NCI-H146 (cell line): ENCODE data around the gene LILRA2.
"Not testable (repeated sequence)": the region's sequence is repeated elsewhere in the genome, so short reads cannot be mapped to it uniquely, and the experiment has no call there.

Experiments used
- DNase-seq: peaks from one replicate; lab custom pipeline; 2025; lab: John Stamatoyannopoulos, UW

Gene LILRA2

GRCh38 chr19:54609356-54609791 is 35.8 kb downstream of the LILRA2 start:
- no peak for DNase-seq

GRCh38 chr19:54612428-54612827 is 38.8 kb downstream of the LILRA2 start:
- no peak for DNase-seq

GRCh38 chr19:54614726-54615125 is 41.1 kb downstream of the LILRA2 start:
- DNase-seq: no peak

GRCh38 chr19:54616057-54616456 is 42.5 kb downstream of the LILRA2 start:
- DNase-seq: no peak

- DNase-seq: no peak
Observed at GRCh38 chr19:54616821-54617560, 43.4 kb downstream of the LILRA2 start.

GRCh38 chr19:54620464-54620863 is 46.9 kb downstream of the LILRA2 start:
- DNase-seq: no peak

GRCh38 chr19:54622431-54622830 is 48.8 kb downstream of the LILRA2 start:
- DNase-seq: no peak

GRCh38 chr19:54624234-54624633 is 50.6 kb downstream of the LILRA2 start:
- not testable (repeated sequence) for DNase-seq

- not testable (repeated sequence) for DNase-seq
Observed at GRCh38 chr19:54624934-54625730, 51.5 kb downstream of the LILRA2 start.

- DNase-seq: no peak
Observed at GRCh38 chr19:54626757-54627156, 53.2 kb downstream of the LILRA2 start.

GRCh38 chr19:54627912-54628311 is 54.3 kb downstream of the LILRA2 start:
- DNase-seq: not testable (repeated sequence)

GRCh38 chr19:54630262-54630661 is 56.7 kb downstream of the LILRA2 start, which contains the start of gene LILRB1:
TSS of gene LILRB1 (plus strand) at chr19:54630484. CDS start at chr19:54631074, 590 bp downstream.
- not testable (repeated sequence) for DNase-seq

- no peak for DNase-seq
Observed at GRCh38 chr19:54630782-54631181, 57.2 kb downstream of the LILRA2 start.

- not testable (repeated sequence) for DNase-seq
Observed at GRCh38 chr19:54631489-54632337, 58.1 kb downstream of the LILRA2 start.

- DNase-seq: not testable (repeated sequence)
Observed at GRCh38 chr19:54632517-54632916, 58.9 kb downstream of the LILRA2 start.

- no peak for DNase-seq
Observed at GRCh38 chr19:54633401-54633800, 59.8 kb downstream of the LILRA2 start.

GRCh38 chr19:54636081-54636480 is 62.5 kb downstream of the LILRA2 start:
- not testable (repeated sequence) for DNase-seq

- DNase-seq: no peak
Observed at GRCh38 chr19:54638683-54639082, 65.1 kb downstream of the LILRA2 start.
